ENCODE measurements around the gene DOK6. TPM values are rescaled to one million over a fixed set of nuclear protein-coding genes. Genes with fewer than 3 reads are reported as not detected.

The DOK6 gene
- total and polyA plus RNA-seq, 2 experiments from 2014 or later: 0.29 to 0.42 TPM

DNA sequence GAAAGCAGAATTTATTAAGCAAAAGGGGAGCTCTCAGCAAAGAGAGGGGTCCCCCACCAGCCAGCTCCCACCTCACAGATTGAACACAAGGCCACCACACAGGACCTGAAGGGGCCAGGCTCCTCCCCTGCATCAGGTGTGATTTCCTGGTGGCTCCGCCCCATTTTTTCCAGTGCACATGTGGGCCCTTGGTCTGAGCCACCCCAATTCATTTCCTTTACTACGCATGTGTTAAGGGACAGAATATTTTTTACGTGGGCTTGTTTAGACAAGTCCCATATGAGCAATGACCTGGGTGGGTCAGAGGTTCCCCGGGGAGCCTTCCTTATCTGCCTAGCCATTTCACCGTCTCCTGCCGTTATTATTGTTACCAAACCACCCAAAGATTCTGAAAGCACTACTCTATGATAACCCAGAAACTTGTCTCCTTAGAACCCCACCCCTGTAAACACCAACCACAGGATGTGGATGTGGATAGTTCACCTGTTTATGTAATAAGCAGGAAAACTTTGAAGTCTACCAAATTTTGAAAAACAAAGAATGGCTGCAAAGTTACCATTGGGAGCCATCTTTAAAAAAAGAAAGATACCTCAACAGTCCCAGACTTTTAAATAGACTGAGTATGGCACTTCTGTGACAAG, 355.3 kb downstream of the DOK6 start:
- Histone ChIP-seq H3K36me3 (ENCODE audit: insufficient read depth) (no peaks in the 10 kb centered on the region), H3K27me3 (ENCODE audit: insufficient read depth) (no peaks in the 10 kb centered on the region), H2AFZ (no peak overlapping the region), H3K79me2 (replicated peaks; ENCODE audit: insufficient read depth) (no peaks in the 10 kb centered on the region), H3K9me2 (ENCODE audit: insufficient read depth) (no peaks in the 10 kb centered on the region), H3K27ac (ENCODE audit: low read depth) (no peak overlapping the region), H3K4me2 (no peak overlapping the region), H3F3A (replicated peaks; ENCODE audit: low read depth) (no peaks in the 10 kb centered on the region), H3K4me3 (no peak overlapping the region), H4K20me1 (replicated peaks; ENCODE audit: insufficient read depth) (no peaks in the 10 kb centered on the region), H3K4me1 (ENCODE audit: insufficient read depth) (peaks cover 27% of the 10 kb centered on the region)
- Mint-ChIP-seq H3K9me3 (peaks cover 23% of the 10 kb centered on the region), H3K27ac (0 out of 2 replicates have a peak overlapping the region, but pooled peaks have one; percentile 65), H3K4me3 (no peak overlapping the region), H3K27me3 (ENCODE audit: insufficient read depth, low read depth, poor library complexity) (peaks cover under 1% of the 10 kb centered on the region), H3K36me3 (ENCODE audit: low read depth) (peaks cover 27% of the 10 kb centered on the region), H3K4me1 (peaks cover 31% of the 10 kb centered on the region)
- ATAC-seq: no peak
- DNase-seq (ENCODE audit: low spot score): no peak
- TF ChIP-seq POLR2AphosphoS5 (IDR thresholded peaks at IDR 0.05; ENCODE audit: low read depth): no peak
- TF ChIP-seq EZH2 (IDR thresholded peaks at IDR 0.05; ENCODE audit: low read depth, unreplicated experiment): no peak
- TF ChIP-seq, protein P1, sequence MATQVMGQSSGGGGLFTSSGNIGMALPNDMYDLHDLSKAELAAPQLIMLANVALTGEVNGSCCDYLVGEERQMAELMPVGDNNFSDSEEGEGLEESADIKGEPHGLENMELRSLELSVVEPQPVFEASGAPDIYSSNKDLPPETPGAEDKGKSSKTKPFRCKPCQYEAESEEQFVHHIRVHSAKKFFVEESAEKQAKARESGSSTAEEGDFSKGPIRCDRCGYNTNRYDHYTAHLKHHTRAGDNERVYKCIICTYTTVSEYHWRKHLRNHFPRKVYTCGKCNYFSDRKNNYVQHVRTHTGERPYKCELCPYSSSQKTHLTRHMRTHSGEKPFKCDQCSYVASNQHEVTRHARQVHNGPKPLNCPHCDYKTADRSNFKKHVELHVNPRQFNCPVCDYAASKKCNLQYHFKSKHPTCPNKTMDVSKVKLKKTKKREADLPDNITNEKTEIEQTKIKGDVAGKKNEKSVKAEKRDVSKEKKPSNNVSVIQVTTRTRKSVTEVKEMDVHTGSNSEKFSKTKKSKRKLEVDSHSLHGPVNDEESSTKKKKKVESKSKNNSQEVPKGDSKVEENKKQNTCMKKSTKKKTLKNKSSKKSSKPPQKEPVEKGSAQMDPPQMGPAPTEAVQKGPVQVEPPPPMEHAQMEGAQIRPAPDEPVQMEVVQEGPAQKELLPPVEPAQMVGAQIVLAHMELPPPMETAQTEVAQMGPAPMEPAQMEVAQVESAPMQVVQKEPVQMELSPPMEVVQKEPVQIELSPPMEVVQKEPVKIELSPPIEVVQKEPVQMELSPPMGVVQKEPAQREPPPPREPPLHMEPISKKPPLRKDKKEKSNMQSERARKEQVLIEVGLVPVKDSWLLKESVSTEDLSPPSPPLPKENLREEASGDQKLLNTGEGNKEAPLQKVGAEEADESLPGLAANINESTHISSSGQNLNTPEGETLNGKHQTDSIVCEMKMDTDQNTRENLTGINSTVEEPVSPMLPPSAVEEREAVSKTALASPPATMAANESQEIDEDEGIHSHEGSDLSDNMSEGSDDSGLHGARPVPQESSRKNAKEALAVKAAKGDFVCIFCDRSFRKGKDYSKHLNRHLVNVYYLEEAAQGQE (IDR thresholded peaks at IDR 0.05; ENCODE audit: unreplicated experiment): no peak
- no peak for TF ChIP-seq ZNF331 (CRISPR knock-in tag; IDR thresholded peaks at IDR 0.05; ENCODE audit: low read depth)
- no peak for TF ChIP-seq CREB1 (CRISPR knock-in tag; IDR thresholded peaks at IDR 0.05; ENCODE audit: low read depth)
- TF ChIP-seq ZNF114 (CRISPR knock-in tag; IDR thresholded peaks at IDR 0.05): no peak

DNA sequence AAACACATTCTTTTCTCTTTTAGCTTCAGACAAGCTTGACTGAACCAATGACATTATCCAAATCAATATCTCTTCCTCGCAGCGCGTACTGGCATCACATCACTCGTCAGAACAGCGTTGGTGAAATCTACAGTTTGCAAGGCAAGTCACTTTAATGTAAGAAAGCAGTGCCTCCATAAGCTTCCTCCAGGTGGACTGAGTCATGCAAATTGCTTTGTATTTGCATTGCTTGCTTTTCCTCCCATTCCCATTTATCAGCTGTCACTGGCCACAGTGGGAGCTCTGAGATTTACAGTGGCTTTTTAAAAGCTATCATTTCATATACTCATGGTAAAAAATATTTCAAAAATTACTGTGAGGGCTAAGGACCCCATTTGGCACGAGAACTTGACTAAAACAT, 357.0 kb downstream of the DOK6 start:
- Mint-ChIP-seq H3K36me3 (ENCODE audit: low read depth) (peaks cover 27% of the 10 kb centered on the region), H3K4me3 (peak overlapping the region; percentile 67), H3K4me1 (peaks cover 36% of the 10 kb centered on the region), H3K9me3 (peaks cover 22% of the 10 kb centered on the region), H3K27me3 (ENCODE audit: insufficient read depth, low read depth, poor library complexity) (peaks cover 5% of the 10 kb centered on the region), H3K27ac (peak overlapping the region; percentile 66)
- Histone ChIP-seq H3K4me1 (ENCODE audit: insufficient read depth) (peaks cover 27% of the 10 kb centered on the region), H3K4me3 (peak overlapping the region; percentile 39), H4K20me1 (replicated peaks; ENCODE audit: insufficient read depth) (no peaks in the 10 kb centered on the region), H3F3A (replicated peaks; ENCODE audit: low read depth) (no peaks in the 10 kb centered on the region), H3K79me2 (replicated peaks; ENCODE audit: insufficient read depth) (no peaks in the 10 kb centered on the region), H2AFZ (no peak overlapping the region), H3K27me3 (ENCODE audit: insufficient read depth) (no peaks in the 10 kb centered on the region), H3K36me3 (ENCODE audit: insufficient read depth) (no peaks in the 10 kb centered on the region), H3K9me2 (ENCODE audit: insufficient read depth) (no peaks in the 10 kb centered on the region), H3K27ac (ENCODE audit: low read depth) (peak overlapping the region; percentile 28), H3K4me2 (peak overlapping the region; percentile 67)
- ATAC-seq: peak; percentile 95
- DNase-seq (ENCODE audit: low spot score): peak; percentile 69
- TF ChIP-seq JUNB (IDR thresholded peaks at IDR 0.05; ENCODE audit: unreplicated experiment) (no peak), POLR2AphosphoS5 (IDR thresholded peaks at IDR 0.05; ENCODE audit: low read depth) (no peak), NANOG (IDR thresholded peaks at IDR 0.05; ENCODE audit: borderline replicate concordance) (no peak), STAT1 (IDR thresholded peaks at IDR 0.05; ENCODE audit: unreplicated experiment) (no peak), EZH2phosphoT487 (IDR thresholded peaks at IDR 0.05; ENCODE audit: unreplicated experiment) (no peak)
- TF ChIP-seq, protein P2, sequence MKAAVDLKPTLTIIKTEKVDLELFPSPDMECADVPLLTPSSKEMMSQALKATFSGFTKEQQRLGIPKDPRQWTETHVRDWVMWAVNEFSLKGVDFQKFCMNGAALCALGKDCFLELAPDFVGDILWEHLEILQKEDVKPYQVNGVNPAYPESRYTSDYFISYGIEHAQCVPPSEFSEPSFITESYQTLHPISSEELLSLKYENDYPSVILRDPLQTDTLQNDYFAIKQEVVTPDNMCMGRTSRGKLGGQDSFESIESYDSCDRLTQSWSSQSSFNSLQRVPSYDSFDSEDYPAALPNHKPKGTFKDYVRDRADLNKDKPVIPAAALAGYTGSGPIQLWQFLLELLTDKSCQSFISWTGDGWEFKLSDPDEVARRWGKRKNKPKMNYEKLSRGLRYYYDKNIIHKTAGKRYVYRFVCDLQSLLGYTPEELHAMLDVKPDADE (IDR thresholded peaks at IDR 0.05): no peak
- TF ChIP-seq, protein P3, sequence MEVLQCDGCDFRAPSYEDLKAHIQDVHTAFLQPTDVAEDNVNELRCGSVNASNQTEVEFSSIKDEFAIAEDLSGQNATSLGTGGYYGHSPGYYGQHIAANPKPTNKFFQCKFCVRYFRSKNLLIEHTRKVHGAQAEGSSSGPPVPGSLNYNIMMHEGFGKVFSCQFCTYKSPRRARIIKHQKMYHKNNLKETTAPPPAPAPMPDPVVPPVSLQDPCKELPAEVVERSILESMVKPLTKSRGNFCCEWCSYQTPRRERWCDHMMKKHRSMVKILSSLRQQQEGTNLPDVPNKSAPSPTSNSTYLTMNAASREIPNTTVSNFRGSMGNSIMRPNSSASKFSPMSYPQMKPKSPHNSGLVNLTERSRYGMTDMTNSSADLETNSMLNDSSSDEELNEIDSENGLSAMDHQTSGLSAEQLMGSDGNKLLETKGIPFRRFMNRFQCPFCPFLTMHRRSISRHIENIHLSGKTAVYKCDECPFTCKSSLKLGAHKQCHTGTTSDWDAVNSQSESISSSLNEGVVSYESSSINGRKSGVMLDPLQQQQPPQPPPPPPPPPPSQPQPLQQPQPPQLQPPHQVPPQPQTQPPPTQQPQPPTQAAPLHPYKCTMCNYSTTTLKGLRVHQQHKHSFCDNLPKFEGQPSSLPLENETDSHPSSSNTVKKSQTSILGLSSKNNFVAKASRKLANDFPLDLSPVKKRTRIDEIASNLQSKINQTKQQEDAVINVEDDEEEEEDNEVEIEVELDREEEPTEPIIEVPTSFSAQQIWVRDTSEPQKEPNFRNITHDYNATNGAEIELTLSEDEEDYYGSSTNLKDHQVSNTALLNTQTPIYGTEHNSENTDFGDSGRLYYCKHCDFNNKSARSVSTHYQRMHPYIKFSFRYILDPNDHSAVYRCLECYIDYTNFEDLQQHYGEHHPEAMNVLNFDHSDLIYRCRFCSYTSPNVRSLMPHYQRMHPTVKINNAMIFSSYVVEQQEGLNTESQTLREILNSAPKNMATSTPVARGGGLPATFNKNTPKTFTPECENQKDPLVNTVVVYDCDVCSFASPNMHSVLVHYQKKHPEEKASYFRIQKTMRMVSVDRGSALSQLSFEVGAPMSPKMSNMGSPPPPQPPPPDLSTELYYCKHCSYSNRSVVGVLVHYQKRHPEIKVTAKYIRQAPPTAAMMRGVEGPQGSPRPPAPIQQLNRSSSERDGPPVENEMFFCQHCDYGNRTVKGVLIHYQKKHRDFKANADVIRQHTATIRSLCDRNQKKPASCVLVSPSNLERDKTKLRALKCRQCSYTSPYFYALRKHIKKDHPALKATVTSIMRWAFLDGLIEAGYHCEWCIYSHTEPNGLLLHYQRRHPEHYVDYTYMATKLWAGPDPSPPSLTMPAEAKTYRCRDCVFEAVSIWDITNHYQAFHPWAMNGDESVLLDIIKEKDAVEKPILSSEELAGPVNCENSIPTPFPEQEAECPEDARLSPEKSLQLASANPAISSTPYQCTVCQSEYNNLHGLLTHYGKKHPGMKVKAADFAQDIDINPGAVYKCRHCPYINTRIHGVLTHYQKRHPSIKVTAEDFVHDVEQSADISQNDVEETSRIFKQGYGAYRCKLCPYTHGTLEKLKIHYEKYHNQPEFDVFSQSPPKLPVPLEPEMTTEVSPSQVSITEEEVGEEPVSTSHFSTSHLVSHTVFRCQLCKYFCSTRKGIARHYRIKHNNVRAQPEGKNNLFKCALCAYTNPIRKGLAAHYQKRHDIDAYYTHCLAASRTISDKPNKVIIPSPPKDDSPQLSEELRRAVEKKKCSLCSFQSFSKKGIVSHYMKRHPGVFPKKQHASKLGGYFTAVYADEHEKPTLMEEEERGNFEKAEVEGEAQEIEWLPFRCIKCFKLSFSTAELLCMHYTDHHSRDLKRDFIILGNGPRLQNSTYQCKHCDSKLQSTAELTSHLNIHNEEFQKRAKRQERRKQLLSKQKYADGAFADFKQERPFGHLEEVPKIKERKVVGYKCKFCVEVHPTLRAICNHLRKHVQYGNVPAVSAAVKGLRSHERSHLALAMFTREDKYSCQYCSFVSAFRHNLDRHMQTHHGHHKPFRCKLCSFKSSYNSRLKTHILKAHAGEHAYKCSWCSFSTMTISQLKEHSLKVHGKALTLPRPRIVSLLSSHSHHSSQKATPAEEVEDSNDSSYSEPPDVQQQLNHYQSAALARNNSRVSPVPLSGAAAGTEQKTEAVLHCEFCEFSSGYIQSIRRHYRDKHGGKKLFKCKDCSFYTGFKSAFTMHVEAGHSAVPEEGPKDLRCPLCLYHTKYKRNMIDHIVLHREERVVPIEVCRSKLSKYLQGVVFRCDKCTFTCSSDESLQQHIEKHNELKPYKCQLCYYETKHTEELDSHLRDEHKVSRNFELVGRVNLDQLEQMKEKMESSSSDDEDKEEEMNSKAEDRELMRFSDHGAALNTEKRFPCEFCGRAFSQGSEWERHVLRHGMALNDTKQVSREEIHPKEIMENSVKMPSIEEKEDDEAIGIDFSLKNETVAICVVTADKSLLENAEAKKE (CRISPR knock-in tag; IDR thresholded peaks at IDR 0.05): no peak
